HCT116 (cell line): Measurements from ENCODE around the gene ARRDC5.

Experiments used
- EZH2 ChIP-seq: fragments of 200-600 bp; sonication (generic); IDR thresholded peaks from 2 replicates; pipeline ENCODE4 v1.6.1; 2017; ENCODE audit warnings: antibody characterized with exemption, mixed run types
- FOSL1 ChIP-seq: IDR thresholded peaks from 2 replicates; pipeline ENCODE4 v1.6.1; 2012; ENCODE audit warnings: low read depth
- POLR2A ChIP-seq: IDR thresholded peaks from 2 replicates; pipeline ENCODE4 v1.7.0; 2011; ENCODE audit warnings: borderline replicate concordance; ENCODE audit not compliant: insufficient read depth, insufficient read length; ENCODE audit errors: extremely low read depth
- POLR2AphosphoS5 ChIP-seq: IDR thresholded peaks from 2 replicates; pipeline ENCODE4 v1.6.1; 2011; ENCODE audit warnings: mild to moderate bottlenecking, low read depth, low read length, moderate library complexity
- SRF ChIP-seq: IDR thresholded peaks from 2 replicates; pipeline ENCODE4 v1.6.1; 2012; ENCODE audit warnings: low read depth
- TCF7L2 ChIP-seq: IDR thresholded peaks from 2 replicates; pipeline ENCODE4 v1.7.0; 2011; ENCODE audit warnings: borderline replicate concordance, inconsistent platforms; ENCODE audit not compliant: insufficient read depth, insufficient read length; ENCODE audit errors: extremely low read depth
- ZFX ChIP-seq: fragments of 450-650 bp; IDR thresholded peaks from 2 replicates; pipeline ENCODE4 v1.6.1; 2017
- ZNF274 ChIP-seq: fragments of 200-500 bp; sonication (Bioruptor generic); IDR thresholded peaks from 2 replicates; pipeline ENCODE4 v1.6.1; 2014; ENCODE audit warnings: mild to moderate bottlenecking, low read depth, low read length, inconsistent platforms
- TF ChIP-seq, protein P1 (sequence below), 3 experiments: fragments of 200-600 bp in 1 of 3; sonication (generic) in 1 of 3; IDR thresholded peaks in 2 of 3; conservative IDR thresholded peaks in 1 of 3; 2 replicates each; pipeline ENCODE4 v1.5.1; 2012 to 2017; ENCODE audit warnings: low read depth in 2 of 3, low read length in 2 of 3, antibody characterized with exemption in 1 of 3, borderline replicate concordance in 1 of 3, control low read depth in 1 of 3, mild to moderate bottlenecking in 1 of 3, mixed read lengths in 1 of 3, mixed run types in 1 of 3, moderate library complexity in 1 of 3; ENCODE audit not compliant: insufficient read depth in 1 of 3

DNA sequence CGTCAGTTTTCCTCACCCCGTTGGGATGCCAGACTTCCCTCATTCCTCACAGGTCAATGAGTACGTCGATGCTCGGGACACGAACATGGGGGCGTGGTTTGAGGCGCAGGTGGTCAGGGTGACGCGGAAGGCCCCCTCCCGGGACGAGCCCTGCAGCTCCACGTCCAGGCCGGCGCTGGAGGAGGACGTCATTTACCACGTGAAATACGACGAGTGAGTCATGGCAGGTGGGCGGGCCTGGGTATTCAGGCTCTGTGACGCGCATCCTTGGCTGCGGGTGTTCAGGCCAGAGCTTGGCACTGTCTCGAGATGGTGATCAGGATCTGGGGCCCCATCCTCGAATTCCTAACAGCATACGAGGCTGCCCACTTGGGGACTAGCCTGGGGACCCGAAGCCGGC, 28.0 kb upstream of the ARRDC5 start:
- TF ChIP-seq ZNF274 (no peak), POLR2A (no peak), FOSL1 (no peak), ZFX (no peak), SRF (no peak), EZH2 (no peak), TCF7L2 (no peak), POLR2AphosphoS5 (no peak)
- TF ChIP-seq, protein P1, sequence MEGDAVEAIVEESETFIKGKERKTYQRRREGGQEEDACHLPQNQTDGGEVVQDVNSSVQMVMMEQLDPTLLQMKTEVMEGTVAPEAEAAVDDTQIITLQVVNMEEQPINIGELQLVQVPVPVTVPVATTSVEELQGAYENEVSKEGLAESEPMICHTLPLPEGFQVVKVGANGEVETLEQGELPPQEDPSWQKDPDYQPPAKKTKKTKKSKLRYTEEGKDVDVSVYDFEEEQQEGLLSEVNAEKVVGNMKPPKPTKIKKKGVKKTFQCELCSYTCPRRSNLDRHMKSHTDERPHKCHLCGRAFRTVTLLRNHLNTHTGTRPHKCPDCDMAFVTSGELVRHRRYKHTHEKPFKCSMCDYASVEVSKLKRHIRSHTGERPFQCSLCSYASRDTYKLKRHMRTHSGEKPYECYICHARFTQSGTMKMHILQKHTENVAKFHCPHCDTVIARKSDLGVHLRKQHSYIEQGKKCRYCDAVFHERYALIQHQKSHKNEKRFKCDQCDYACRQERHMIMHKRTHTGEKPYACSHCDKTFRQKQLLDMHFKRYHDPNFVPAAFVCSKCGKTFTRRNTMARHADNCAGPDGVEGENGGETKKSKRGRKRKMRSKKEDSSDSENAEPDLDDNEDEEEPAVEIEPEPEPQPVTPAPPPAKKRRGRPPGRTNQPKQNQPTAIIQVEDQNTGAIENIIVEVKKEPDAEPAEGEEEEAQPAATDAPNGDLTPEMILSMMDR (IDR thresholded peaks at IDR 0.05 in 2 of 3, conservative IDR thresholded peaks at IDR 0.05 in 1 of 3; ENCODE audit: borderline replicate concordance in 1 of 3, insufficient read depth in 1 of 3, low read depth in 2 of 3, low read length in 2 of 3), result no peak
